ENCODE results near the gene SPATC1L. TPM values are rescaled to one million over a fixed set of nuclear protein-coding genes. Genes with fewer than 3 reads are reported as not detected.

The SPATC1L gene
- total RNA-seq, 2 experiments from 2014 or later, result 4.7 to 8.3 TPM

DNA sequence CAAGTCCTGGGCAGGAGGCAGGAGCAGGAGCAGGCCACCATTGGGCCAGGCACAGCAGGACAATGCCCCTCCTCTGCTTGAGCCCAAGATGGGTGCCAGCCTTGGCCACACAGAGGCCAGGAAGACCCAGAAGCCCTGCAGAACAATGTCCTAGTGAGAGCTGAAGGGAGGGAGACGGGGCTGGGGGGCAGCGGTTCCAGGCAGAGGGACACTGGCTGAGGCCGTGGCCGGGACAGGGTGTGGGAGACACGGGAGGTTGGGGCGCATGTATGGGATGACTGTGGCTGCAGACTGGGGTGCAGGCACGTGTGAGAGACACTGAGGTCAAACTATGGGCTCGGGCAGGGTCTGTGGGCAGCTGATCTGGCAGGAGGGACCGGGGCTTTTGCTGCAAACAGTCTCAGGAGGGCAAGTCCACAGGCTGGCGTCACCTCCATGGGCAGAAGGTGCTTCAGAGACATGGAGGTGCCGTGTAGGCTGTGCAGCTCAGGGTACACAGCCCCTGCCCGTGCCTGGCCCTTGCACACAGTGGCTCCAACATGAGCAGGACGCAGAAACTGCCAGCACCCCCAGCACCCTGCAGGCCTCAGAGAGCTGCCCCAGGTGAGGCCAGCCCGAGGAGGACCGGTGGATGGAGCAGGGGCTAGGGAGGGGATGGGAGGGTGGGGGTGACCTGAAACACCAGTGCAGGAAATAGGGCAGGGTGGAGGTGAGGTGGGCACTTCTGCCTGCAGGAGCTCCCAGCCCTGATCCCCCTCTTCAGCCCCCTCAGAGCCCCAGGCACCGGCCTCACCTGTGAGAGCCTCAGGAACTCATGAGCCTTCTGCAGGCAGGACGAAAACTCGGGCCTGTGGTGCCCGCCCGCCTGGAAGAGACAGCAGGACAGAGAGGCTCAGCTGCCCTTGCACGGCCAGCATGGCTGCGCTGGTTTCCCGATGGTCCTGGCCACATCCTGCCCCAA, 24.8 kb upstream of the SPATC1L start:
- peaks cover 3% of the 10 kb centered on the region for H3K4me1 ChIP-seq (ENCODE audit: insufficient read depth, low read length, poor library complexity, severe bottlenecking)
- no peak overlapping the region for H2AFZ ChIP-seq (ENCODE audit: low read length)
- peaks cover 24% of the 10 kb centered on the region; the same call in 1 of the 2 replicates for H3K36me3 ChIP-seq (ENCODE audit: insufficient read depth, low read length)
- no peak for DNase-seq (ENCODE audit: low spot score)
- H3K9me3 ChIP-seq (ENCODE audit: low read length), result no peaks in the 10 kb centered on the region
- ChIA-PET POLR2A (interaction anchor here (0.7 kb wide), 1 partner anchor 1195 kb away, joined by 3 read pairs; no protein-coding TSS in a partner anchor), CTCF (ENCODE audit: unreplicated experiment) (no interaction called here)
- intact Hi-C loops (cut with micrococcal nuclease; ENCODE audit: unreplicated experiment), result no loop called here
- BruUV-seq (replicated peaks), result no TSS peak
- no peaks in the 10 kb centered on the region for H4K20me1 ChIP-seq (ENCODE audit: insufficient read depth, low read length)
- H3K4me2 ChIP-seq (ENCODE audit: low read length), result no peak overlapping the region
- H3K4me3 ChIP-seq (ENCODE audit: low read depth, low read length, poor library complexity, severe bottlenecking), result no peak overlapping the region
- H3K27ac ChIP-seq (ENCODE audit: low read depth, low read length, poor library complexity, severe bottlenecking), result no peak overlapping the region
- no peaks in the 10 kb centered on the region for H3K9me2 ChIP-seq (ENCODE audit: insufficient read depth, low read length)
- no peaks in the 10 kb centered on the region for H3K79me2 ChIP-seq (ENCODE audit: insufficient read depth, low read depth, low read length)
- TF ChIP-seq, protein P1, sequence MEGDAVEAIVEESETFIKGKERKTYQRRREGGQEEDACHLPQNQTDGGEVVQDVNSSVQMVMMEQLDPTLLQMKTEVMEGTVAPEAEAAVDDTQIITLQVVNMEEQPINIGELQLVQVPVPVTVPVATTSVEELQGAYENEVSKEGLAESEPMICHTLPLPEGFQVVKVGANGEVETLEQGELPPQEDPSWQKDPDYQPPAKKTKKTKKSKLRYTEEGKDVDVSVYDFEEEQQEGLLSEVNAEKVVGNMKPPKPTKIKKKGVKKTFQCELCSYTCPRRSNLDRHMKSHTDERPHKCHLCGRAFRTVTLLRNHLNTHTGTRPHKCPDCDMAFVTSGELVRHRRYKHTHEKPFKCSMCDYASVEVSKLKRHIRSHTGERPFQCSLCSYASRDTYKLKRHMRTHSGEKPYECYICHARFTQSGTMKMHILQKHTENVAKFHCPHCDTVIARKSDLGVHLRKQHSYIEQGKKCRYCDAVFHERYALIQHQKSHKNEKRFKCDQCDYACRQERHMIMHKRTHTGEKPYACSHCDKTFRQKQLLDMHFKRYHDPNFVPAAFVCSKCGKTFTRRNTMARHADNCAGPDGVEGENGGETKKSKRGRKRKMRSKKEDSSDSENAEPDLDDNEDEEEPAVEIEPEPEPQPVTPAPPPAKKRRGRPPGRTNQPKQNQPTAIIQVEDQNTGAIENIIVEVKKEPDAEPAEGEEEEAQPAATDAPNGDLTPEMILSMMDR (conservative IDR thresholded peaks at IDR 0.05; ENCODE audit: low read length), result no peak
- no peak for TF ChIP-seq EZH2phosphoT487 (IDR thresholded peaks at IDR 0.05; ENCODE audit: borderline replicate concordance, low read depth, low read length)

DNA sequence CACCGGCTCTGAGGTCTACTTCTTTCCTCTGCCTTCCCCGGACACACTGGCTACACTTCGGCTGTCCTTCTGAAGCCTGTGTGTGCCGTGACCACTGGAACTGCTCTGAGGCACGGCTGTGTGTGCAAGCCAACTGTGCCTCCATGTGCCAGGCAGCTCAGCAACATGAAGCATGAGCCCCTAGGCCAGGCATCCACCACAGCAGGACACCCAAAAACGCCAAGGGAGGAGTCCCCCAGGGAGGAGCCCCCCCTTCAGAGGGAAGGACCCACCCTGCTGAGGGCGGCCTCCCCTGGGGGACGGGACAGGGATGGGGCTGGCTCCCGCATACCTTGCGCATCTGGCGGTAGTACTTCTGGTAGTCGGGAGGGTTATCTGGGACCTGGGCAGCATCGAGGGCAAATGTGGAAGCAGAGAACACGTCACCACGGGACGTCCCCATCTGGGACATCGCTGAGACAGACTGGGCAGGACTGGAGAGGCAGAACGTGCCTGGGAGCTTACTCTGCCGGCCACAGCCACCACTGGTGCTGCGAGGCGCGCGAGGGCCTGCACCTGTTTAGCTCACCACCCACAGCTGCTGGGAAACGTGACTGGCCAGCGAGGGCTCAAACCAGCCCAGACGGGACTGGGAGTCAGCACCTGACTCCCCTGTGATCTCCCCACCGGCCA, 23.8 kb upstream of the SPATC1L start:
- H3K4me1 ChIP-seq (ENCODE audit: insufficient read depth, low read length, poor library complexity, severe bottlenecking), result peaks cover 3% of the 10 kb centered on the region
- H2AFZ ChIP-seq (ENCODE audit: low read length), result no peak overlapping the region
- H3K9me2 ChIP-seq (ENCODE audit: insufficient read depth, low read length), result no peaks in the 10 kb centered on the region
- no peak overlapping the region for H3K27ac ChIP-seq (ENCODE audit: low read depth, low read length, poor library complexity, severe bottlenecking)
- H4K20me1 ChIP-seq (ENCODE audit: insufficient read depth, low read length), result no peaks in the 10 kb centered on the region
- H3K9me3 ChIP-seq (ENCODE audit: low read length), result no peaks in the 10 kb centered on the region
- no peak overlapping the region for H3K4me3 ChIP-seq (ENCODE audit: low read depth, low read length, poor library complexity, severe bottlenecking)
- no peaks in the 10 kb centered on the region for H3K79me2 ChIP-seq (ENCODE audit: insufficient read depth, low read depth, low read length)
- intact Hi-C loops (cut with micrococcal nuclease; ENCODE audit: unreplicated experiment), result no loop called here
- POLR2A ChIA-PET, result no interaction called here
- CTCF ChIA-PET (ENCODE audit: unreplicated experiment), result no interaction called here
- no peak for TF ChIP-seq EZH2phosphoT487 (IDR thresholded peaks at IDR 0.05; ENCODE audit: borderline replicate concordance, low read depth, low read length)
- TF ChIP-seq, protein P1 (conservative IDR thresholded peaks at IDR 0.05; ENCODE audit: low read length), result no peak
- BruUV-seq (replicated peaks), result no TSS peak
- no peak for DNase-seq (ENCODE audit: low spot score)
- H3K36me3 ChIP-seq (ENCODE audit: insufficient read depth, low read length), result peaks cover 32% of the 10 kb centered on the region; the same call in 1 of the 2 replicates
- no peak overlapping the region for H3K4me2 ChIP-seq (ENCODE audit: low read length)

Measured in OCI-LY7 (cell line).